ENCODE results near the gene USP24.

The USP24 gene

DNA sequence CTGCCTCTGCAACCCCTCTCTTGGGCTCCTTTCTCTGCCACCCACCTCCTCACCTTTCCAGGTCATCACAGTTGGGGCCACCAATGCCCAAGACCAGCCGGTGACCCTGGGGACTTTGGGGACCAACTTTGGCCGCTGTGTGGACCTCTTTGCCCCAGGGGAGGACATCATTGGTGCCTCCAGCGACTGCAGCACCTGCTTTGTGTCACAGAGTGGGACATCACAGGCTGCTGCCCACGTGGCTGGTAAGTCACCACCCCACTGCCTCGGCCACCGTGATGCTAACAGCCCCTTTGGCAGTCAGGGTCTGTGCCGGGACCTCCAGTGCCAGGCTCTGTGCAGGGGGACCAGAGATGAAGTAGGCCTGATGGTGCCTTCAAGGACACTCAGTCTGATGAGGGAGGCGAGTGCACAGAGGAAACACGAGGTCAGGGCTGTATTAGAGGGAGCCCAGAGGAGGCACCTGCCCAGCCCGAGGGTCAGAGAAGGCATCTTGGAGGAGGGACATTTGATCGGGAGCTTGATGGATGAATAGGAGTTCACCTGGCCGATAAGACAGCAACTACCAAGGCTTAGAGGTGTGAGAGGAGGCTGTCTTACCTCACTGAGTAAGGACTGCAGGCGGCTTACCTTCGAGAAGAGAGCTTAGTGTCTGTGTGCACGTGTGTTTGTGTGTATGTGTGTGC, 157.8 kb downstream of the USP24 start:
- FAIRE-seq (no peak), DNase-seq (ENCODE audit: insufficient read length, low spot score) (no peak)

DNA sequence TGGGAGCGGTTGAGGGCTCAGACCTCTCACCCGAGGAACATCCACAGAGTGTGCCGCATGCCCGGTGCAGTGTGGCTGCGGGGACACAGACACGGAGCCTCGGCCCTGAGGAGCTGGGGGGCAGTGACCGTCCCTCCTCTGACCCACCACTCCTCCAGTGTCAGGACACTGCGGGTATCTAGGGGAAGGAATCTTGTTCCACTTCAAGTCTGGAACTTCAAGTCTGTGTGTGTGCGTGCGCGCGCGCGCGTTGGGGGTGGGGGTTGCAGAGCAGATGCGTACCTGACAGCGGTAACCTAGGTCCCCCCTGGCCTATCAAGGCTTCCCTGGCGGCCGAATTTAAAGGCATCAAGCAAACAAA, 158.6 kb downstream of the USP24 start:
- FAIRE-seq (no peak), DNase-seq (ENCODE audit: insufficient read length, low spot score) (no peak)

- no peak for DNase-seq (ENCODE audit: insufficient read length, low spot score)
- FAIRE-seq: no peak
Measured at GRCh38 chr1:55055951-55056631, 159.1 kb downstream of the USP24 start.

DNA sequence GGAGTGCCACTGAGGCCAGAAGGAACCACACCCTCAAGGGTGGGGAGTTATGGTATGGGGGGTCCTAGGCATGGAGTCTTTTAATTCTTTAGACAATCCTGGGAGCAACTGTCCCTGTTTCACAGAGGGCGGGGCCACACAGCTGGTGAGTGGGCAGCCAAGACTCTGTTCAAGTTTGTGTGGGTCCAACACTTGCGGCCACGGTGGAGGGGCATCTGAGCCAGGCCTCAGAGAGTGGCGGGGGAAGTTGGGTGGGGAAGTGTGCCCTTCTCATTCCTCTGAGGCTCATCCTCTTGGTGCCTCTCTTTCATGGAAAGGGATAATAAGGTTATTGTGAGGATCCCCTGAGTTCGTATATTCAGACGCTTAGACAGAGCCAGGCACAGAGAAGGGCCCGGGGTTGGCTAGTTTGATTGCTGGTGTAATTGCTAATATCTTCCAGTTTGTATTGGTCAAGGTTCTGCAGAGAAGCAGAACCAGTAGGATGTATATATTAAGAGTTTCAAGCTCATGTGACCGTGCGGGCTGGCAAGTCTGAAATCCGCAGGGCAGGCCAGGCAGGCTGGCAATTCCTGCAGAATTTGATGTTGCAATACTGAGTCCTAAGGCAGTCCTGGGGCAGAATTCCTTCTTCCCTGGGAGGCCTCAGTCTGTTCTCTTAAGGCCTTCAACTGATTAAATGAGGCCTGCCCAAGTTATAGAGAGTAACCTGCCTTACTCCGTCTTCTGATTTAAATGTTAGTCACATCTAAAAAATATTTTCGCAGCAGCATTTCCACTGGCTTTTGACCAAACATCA, 159.9 kb downstream of the USP24 start:
- DNase-seq (ENCODE audit: insufficient read length, low spot score) (no peak), FAIRE-seq (no peak)

DNA sequence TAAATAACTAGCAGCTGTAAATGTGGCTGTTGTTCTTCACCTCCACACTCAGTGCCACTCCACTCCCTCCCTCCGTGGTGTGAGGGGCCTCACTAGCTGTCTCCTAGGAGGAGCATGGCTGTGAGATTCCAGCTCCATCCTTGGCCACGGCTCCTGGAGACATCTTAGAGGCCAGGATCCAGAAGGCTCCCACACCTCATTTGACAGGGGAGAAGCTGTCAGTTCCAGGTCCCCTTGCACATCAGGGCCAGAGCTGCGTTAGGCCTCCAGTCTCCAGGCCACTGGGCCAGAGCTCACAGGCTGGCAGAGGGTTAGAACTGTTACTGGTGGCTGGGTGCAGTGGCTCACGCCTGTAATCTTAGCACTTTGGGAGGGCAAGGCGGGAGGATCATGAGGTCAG, 160.8 kb downstream of the USP24 start:
- DNase-seq (ENCODE audit: insufficient read length, low spot score) (no peak), FAIRE-seq (no peak)

DNA sequence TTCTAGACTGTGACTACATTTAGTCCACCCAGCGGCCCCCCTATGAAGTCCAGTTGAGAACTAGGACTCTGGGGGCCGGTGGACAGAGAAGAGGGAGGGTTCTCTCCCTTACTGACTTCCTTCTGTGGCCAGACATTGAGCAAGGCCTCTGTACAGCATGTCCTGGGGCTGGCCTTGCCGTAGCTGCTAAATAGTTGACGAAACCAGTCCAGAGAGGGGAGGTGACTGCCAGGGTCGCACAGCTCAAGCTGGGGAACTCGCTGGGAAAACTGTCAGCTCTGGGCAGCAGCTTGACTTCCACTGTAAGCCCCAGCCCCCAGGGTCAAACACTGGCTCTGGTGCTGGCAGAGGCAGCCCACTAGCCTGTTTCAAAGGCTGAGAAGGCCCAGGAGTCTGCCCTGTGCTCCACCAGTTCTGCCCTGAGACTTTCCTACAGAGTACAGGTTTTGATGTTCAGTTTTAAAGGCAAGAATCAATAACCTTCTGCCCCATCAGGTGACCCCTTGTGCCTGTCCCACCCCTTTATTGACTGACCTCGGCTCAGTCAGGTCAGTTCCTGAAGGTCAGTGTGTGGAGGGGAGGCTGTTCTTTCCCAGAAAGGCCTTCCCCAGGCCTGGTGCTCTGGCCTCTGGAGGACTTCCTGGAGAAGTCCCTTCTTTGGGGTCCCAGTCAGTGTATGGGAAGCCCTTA, 161.8 kb downstream of the USP24 start:
- DNase-seq (ENCODE audit: insufficient read length, low spot score) (no peak), FAIRE-seq (no peak)

DNA sequence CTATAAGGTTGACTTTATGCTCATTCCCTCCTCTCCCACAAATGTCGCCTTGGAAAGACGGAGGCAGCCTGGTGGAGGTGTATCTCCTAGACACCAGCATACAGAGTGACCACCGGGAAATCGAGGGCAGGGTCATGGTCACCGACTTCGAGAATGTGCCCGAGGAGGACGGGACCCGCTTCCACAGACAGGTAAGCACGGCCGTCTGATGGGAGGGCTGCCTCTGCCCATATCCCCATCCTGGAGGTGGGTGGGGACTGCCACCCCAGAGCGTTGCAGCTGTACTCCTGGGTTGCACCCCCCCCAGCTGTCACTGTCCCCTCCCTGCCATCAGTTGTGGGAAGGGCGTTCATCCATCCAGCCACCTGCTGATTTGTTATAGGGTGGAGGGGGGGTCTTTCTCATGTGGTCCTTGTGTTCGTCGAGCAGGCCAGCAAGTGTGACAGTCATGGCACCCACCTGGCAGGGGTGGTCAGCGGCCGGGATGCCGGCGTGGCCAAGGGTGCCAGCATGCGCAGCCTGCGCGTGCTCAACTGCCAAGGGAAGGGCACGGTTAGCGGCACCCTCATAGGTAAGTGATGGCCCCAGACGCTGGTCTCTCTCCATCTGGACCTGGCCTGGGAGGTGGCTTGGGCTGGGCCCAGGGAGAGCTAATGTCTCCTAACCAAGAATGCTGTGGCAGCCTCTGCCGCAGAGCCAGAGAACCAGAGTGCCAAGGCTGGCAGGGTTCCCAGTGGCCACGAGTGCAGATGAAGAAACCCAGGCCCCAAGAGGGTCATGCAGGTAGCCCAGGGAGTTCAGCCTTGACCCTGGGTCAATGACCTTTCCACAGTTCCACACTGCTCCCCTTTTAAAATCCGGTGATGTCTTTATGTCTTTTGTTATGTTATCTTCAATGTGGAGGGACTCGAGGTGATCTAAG, 162.7 kb downstream of the USP24 start:
- no peak for FAIRE-seq
- no peak for DNase-seq (ENCODE audit: insufficient read length, low spot score)

- FAIRE-seq (no peak), DNase-seq (ENCODE audit: insufficient read length, low spot score) (no peak)
Measured at GRCh38 chr1:55051621-55052020, 163.5 kb downstream of the USP24 start.

DNA sequence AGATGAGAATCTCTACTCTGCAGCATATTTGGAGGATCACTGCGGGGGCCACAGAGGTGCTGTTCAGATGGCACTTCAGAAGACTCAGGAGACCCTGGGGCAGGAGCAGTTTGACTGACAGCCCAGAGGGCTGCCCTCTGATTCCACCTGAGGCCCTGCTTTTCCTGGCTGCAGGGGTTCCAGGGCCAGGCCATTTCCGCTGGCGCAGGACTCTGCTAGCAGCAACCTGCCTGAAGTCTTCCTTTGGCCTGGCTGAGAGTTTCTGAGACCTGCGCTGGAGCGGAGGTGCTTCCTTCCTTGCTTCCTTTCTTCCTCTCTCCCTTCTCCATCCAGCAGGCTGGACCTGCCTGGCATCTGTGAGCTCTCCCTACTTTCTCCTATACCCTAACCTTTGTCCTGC, 164.0 kb downstream of the USP24 start:
- DNase-seq (ENCODE audit: insufficient read length, low spot score): no peak
- FAIRE-seq: no peak

DNA sequence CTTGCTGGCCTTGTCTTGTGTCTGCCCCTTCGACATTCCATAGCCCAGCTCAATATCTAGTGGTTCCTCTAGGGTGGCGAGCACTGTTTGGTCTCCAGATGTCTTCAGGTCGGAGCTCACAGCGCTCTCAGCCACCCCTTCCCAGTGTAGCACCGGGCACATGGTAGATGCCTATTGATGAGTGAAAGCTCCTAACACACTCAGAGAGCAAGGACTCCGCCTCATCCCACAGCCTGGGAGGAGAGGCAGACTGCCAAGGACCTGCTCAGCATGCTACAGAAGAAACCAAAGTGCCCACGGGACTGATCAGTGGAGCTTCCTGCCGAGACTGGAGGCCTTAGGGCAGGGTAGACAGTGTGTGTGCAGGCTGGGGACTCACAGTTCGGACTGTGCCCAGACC, 164.9 kb downstream of the USP24 start:
- no peak for FAIRE-seq

GRCh38 chr1:55049914-55050278, 165.3 kb downstream of the USP24 start:
- no peak for DNase-seq (ENCODE audit: insufficient read length, low spot score)
- FAIRE-seq: no peak

More for the DNA sequence above, 164.9 kb downstream of the USP24 start:
- no peak for DNase-seq (ENCODE audit: insufficient read length, low spot score)

- DNase-seq (ENCODE audit: insufficient read length, low spot score) (no peak), FAIRE-seq (no peak)
Measured at GRCh38 chr1:55049271-55049913, 165.8 kb downstream of the USP24 start.

- FAIRE-seq: no peak
- no peak for DNase-seq (ENCODE audit: insufficient read length, low spot score)
Measured at GRCh38 chr1:55048453-55049270, 166.5 kb downstream of the USP24 start.

GRCh38 chr1:55047611-55048010, 167.6 kb downstream of the USP24 start:
- no peak for FAIRE-seq

DNA sequence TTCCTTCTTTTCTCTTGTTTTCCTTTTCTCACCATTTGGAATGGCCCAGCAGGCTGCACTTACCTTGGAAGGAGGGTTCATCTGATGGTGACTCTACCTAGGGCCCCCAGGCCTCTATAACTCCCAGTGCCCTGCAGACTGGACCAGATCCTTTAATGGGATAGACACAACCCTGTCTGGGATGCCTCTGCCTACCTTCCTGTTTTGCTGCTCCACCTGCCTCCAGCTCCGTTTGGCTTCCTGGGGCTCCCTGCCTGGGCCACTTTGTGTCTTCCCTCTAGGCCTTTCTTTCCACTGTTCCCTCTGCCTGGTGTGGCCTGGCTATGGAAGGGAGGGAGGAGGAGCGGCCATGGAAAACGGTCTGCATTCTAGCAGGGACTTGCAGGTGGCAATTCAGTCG, 168.3 kb downstream of the USP24 start:
- DNase-seq (ENCODE audit: insufficient read length, low spot score) (no peak), FAIRE-seq (no peak)

More at GRCh38 chr1:55047611-55048010, 167.6 kb downstream of the USP24 start:
- DNase-seq (ENCODE audit: insufficient read length, low spot score): no peak

DNA sequence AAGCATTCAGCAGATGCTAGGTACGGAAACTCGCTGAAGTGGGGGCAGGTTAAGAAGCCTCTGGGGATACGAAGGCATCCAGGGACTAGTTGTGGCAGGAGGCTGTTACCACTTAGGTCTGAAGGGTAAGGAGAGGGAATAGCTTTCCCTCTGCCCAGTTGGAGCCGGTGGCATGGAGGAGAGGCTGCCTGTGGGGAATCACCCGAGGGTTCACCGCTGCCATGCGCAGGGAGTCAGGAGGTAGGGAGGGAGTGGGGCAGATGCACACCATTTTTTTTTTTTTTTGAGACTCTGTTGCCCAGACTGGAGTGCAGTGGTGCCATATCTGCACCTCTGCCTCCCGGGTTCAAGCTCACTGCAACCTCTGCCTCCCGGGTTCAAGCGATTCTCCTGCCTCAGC, 169.7 kb downstream of the USP24 start:
- DNase-seq (ENCODE audit: insufficient read length, low spot score) (no peak), FAIRE-seq (no peak)

DNA sequence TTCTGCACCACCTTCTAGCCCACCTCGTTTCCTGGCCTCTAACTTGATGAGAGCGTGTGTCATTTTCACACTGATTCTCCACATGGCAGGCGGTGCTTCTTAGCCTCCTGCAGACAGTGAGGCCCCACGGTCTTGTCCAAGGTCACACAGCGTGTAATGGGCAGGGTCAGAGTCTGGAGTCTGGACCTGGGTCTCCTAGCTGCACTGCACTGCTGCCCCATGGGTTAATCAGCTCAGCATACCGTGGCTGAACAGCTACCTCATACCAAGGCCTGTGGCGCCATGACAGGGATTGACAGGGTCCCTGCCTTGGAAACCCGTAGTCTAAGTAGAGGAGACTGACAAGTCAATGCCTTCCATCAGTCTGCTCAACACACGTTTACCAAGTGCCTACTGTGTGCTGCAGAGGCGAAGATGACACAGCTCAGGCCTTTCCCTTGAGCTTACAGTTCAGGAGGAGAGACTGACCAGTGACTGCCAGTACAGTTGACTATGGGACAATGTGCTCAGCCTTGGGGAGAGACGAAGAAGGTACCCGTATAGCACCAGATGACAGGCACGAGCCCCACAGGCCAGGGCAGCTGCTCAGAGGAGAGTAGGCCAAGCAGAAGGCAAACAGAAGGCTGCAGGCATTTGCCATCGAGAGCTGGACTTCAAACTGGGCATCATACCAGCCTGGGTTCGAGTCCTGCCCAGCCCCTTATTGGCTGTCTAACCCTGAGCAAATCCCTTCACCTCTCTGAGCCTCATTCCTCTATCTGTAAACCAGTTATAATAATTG, 170.4 kb downstream of the USP24 start:
- FAIRE-seq: no peak
- DNase-seq (ENCODE audit: insufficient read length, low spot score): no peak

DNA sequence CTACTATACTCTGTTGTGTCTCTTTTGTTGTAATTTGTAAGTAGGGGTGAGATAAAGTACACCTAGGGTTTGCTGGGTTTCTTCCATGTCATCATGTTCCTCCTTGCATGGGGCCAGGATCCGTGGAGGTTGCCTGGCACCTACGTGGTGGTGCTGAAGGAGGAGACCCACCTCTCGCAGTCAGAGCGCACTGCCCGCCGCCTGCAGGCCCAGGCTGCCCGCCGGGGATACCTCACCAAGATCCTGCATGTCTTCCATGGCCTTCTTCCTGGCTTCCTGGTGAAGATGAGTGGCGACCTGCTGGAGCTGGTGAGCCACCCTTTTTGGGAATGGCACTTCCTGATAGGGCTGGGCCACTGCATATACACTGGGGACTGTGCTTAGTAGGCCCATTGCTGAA, 171.4 kb downstream of the USP24 start:
- no peak for DNase-seq (ENCODE audit: insufficient read length, low spot score)
- FAIRE-seq: no peak

Data from HTR-8/SVneo (cell line).